HCT116 (cell line): Measurements from ENCODE around the gene RHBDD1. TPM values are rescaled to one million over a fixed set of nuclear protein-coding genes. Genes with fewer than 3 reads are reported as not detected.

Source experiments
- ATAC-seq: fragments of 200-7000 bp; cut with Tn5 transposase; 2 replicates; pipeline ENCODE4 v1.9.1; 2020; ENCODE audit warnings: mild to moderate bottlenecking, moderate library complexity
- BruUV-seq: library from RNA; stranded (reverse); fragments of 400-500 nt; replicated peaks from 2 replicates; lab custom pipeline; 2021; lab: Mats Ljungman, UMichigan
- CTCF ChIA-PET: fragments of 300-600 bp; sonication (Branson Sonifier 250); formaldehyde crosslinking; loops from one replicate; lab custom pipeline; 2021; ENCODE audit warnings: antibody characterized with exemption; lab: Charles Lee
- POLR2A ChIA-PET: fragments of 300-600, 350-600 bp; sonication (Branson Sonifier 250); formaldehyde crosslinking; loops from one replicate; lab custom pipeline; 2021; ENCODE audit warnings: antibody characterized with exemption; lab: Charles Lee
- RAD21 ChIA-PET, 2 experiments: fragments of 300-600 bp; sonication (Branson Sonifier 250); formaldehyde crosslinking; loops; one replicate each; lab custom pipeline; 2023; ENCODE audit warnings: low total read pairs in 2 of 2; ENCODE audit not compliant: uncharacterized antibody in 2 of 2, unreplicated experiment in 2 of 2, low non-redundant PET in 1 of 2; lab: Charles Lee
- DNase-seq: peaks from one replicate; pipeline ENCODE4 v3.0.0-alpha.2; 2010; ENCODE audit warnings: low read depth, low spot score
- H2AFZ ChIP-seq: fragments of 200-600 bp; shearing (Covaris generic), sonication (generic); 2 replicates; pipeline ENCODE4 v1.6.1; 2017; ENCODE audit warnings: low read depth, mixed run types, mixed read lengths, antibody characterized with exemption, low read length; ENCODE audit not compliant: poor library complexity, severe bottlenecking
- H3K27ac ChIP-seq: 2 replicates; pipeline ENCODE4 v1.5.1; 2012; ENCODE audit warnings: low read depth, low read length
- H3K27me3 ChIP-seq: fragments of 200-600 bp; sonication (generic); 2 replicates; pipeline ENCODE4 v1.6.1; 2016; ENCODE audit warnings: mixed run types, low read length, mixed read lengths; ENCODE audit not compliant: insufficient read depth
- H3K36me3 ChIP-seq, 2 experiments: fragments of 200-500 bp in 1 of 2; fragments of 200-600 bp in 1 of 2; sonication (Bioruptor generic) in 1 of 2; sonication (generic) in 1 of 2; 2 replicates each; pipeline versions ENCODE4 v1.5.1 to v1.6.1; 2014 to 2016; ENCODE audit warnings: low read length in 2 of 2, inconsistent platforms in 1 of 2, mixed read lengths in 1 of 2, mixed run types in 1 of 2; ENCODE audit not compliant: insufficient read depth in 2 of 2, control insufficient read depth in 1 of 2
- H3K4me1 ChIP-seq, 2 experiments: fragments of 200-600 bp in 1 of 2; sonication (generic) in 1 of 2; 2 replicates each; pipeline versions ENCODE4 v1.5.1 to v1.6.1; 2012 to 2017; ENCODE audit warnings: low read length in 2 of 2, inconsistent platforms in 1 of 2, mild to moderate bottlenecking in 1 of 2, mixed read lengths in 1 of 2, mixed run types in 1 of 2, moderate library complexity in 1 of 2; ENCODE audit not compliant: insufficient read depth in 2 of 2, control insufficient read depth in 1 of 2
- H3K4me2 ChIP-seq: fragments of 200-600 bp; sonication (generic); 2 replicates; pipeline ENCODE4 v1.6.1; 2017; ENCODE audit warnings: mixed run types, low read length, mixed read lengths
- H3K4me3 ChIP-seq, 2 experiments: fragments of 200-600 bp in 1 of 2; sonication (generic) in 1 of 2; replicated peaks in 1 of 2; 2 replicates each; pipeline ENCODE4 v1.5.1; 2011 to 2016; ENCODE audit warnings: low read length in 2 of 2, control low read depth in 1 of 2, low read depth in 1 of 2, mild to moderate bottlenecking in 1 of 2, mixed read lengths in 1 of 2, mixed run types in 1 of 2
- H3K79me2 ChIP-seq: fragments of 200-600 bp; sonication (generic); 2 replicates; pipeline ENCODE4 v1.6.1; 2017; ENCODE audit warnings: mild to moderate bottlenecking, mixed run types, low read length, moderate library complexity, mixed read lengths; ENCODE audit not compliant: insufficient read depth
- H3K9ac ChIP-seq: fragments of 200-600 bp; sonication (generic); 2 replicates; pipeline ENCODE4 v1.6.1; 2016; ENCODE audit warnings: low read length, mixed read lengths
- H3K9me2 ChIP-seq: fragments of 200-600 bp; sonication (generic), shearing (Covaris generic); 2 replicates; pipeline ENCODE4 v1.6.1; 2017; ENCODE audit warnings: mixed run types, mild to moderate bottlenecking, moderate library complexity; ENCODE audit not compliant: insufficient read depth
- H3K9me3 ChIP-seq, 2 experiments: fragments of 200-500 bp in 1 of 2; fragments of 200-600 bp in 1 of 2; sonication (Bioruptor generic) in 1 of 2; sonication (generic) in 1 of 2; 2 replicates each; pipeline ENCODE4 v1.6.1; 2014 to 2017; ENCODE audit warnings: low read length in 2 of 2, mixed read lengths in 2 of 2, inconsistent platforms in 1 of 2, low read depth in 1 of 2, mild to moderate bottlenecking in 1 of 2, mixed run types in 1 of 2, moderate library complexity in 1 of 2; ENCODE audit not compliant: control insufficient read depth in 1 of 2, insufficient read depth in 1 of 2
- H4K20me1 ChIP-seq: fragments of 200-600 bp; sonication (generic), shearing (Covaris generic); 2 replicates; pipeline ENCODE4 v1.6.1; 2017; ENCODE audit warnings: mixed run types, mild to moderate bottlenecking, moderate library complexity; ENCODE audit not compliant: insufficient read depth
- CBX3 ChIP-seq: IDR thresholded peaks from 2 replicates; pipeline ENCODE4 v1.6.1; 2012; ENCODE audit warnings: low read depth
- CEBPB ChIP-seq: IDR thresholded peaks from 2 replicates; pipeline ENCODE4 v1.6.1; 2012; ENCODE audit warnings: low read depth
- ELF1 ChIP-seq: IDR thresholded peaks from 2 replicates; pipeline ENCODE4 v1.6.1; 2012; ENCODE audit warnings: low read depth, borderline replicate concordance
- MAX ChIP-seq: IDR thresholded peaks from 2 replicates; pipeline ENCODE4 v1.6.1; 2012
- POLR2A ChIP-seq: IDR thresholded peaks from 2 replicates; pipeline ENCODE4 v1.7.0; 2011; ENCODE audit warnings: borderline replicate concordance; ENCODE audit not compliant: insufficient read depth, insufficient read length; ENCODE audit errors: extremely low read depth
- RAD21 ChIP-seq: IDR thresholded peaks from 2 replicates; pipeline ENCODE4 v1.6.1; 2012; ENCODE audit warnings: low read depth, mild to moderate bottlenecking
- SP1 ChIP-seq: IDR thresholded peaks from 2 replicates; pipeline ENCODE4 v1.6.1; 2012; ENCODE audit warnings: low read depth
- SRF ChIP-seq: IDR thresholded peaks from 2 replicates; pipeline ENCODE4 v1.6.1; 2012; ENCODE audit warnings: low read depth
- TCF7L2 ChIP-seq: IDR thresholded peaks from 2 replicates; pipeline ENCODE4 v1.7.0; 2011; ENCODE audit warnings: borderline replicate concordance, inconsistent platforms; ENCODE audit not compliant: insufficient read depth, insufficient read length; ENCODE audit errors: extremely low read depth
- YY1 ChIP-seq: IDR thresholded peaks from 2 replicates; pipeline ENCODE4 v1.6.1; 2011; ENCODE audit warnings: low read length, low read depth, moderate library complexity, mild to moderate bottlenecking; ENCODE audit not compliant: insufficient replicate concordance; ENCODE audit errors: extremely low read depth
- ZFX ChIP-seq: fragments of 450-650 bp; IDR thresholded peaks from 2 replicates; pipeline ENCODE4 v1.6.1; 2017
- intact Hi-C: fragments of 100-400 bp; cut with micrococcal nuclease; formaldehyde crosslinking; loops from 2 replicates; pipeline ENCODE4 v1.10.0; 2022
- total RNA-seq: library from RNA; stranded (reverse); gene quantifications from one replicate; pipeline ENCODE4 v1.2.1, GENCODE V29; 2021; ENCODE audit not compliant: unreplicated experiment
- TF ChIP-seq, protein P1 (sequence below): IDR thresholded peaks from 2 replicates; pipeline ENCODE4 v1.6.1; 2012; ENCODE audit warnings: low read depth

The RHBDD1 gene
- total RNA-seq, 1 experiment from 2014 or later, result 73.8 TPM

- no peak for DNase-seq
- no peak overlapping the region for H2AFZ ChIP-seq
Observed at GRCh38 chr2:226915846-226916360, 80.0 kb downstream of the RHBDD1 start.

More at GRCh38 chr2:226915846-226916360, 80.0 kb downstream of the RHBDD1 start:
- BruUV-seq, result no TSS peak
- Histone ChIP-seq H3K4me1 (no peaks in the 10 kb centered on the region), H3K27me3 (no peaks in the 10 kb centered on the region), H3K79me2 (no peaks in the 10 kb centered on the region; the same call in 1 of the 2 replicates), H3K27ac (no peak overlapping the region), H3K4me3 (no peak overlapping the region), H3K4me2 (no peak overlapping the region), H3K36me3 (no peaks in the 10 kb centered on the region; a peak in 1 of 4 replicates), H4K20me1 (no peaks in the 10 kb centered on the region), H3K9me2 (no peaks in the 10 kb centered on the region), H3K9me3 (no peaks in the 10 kb centered on the region), H3K9ac (no peak overlapping the region)
- no peak for ATAC-seq
- intact Hi-C loops, result no loop called here
- ChIA-PET POLR2A (no interaction called here), RAD21 (no interaction called here), CTCF (no interaction called here)
- TF ChIP-seq TCF7L2, result no peak
- no peak for TF ChIP-seq SRF
- TF ChIP-seq, protein P1, sequence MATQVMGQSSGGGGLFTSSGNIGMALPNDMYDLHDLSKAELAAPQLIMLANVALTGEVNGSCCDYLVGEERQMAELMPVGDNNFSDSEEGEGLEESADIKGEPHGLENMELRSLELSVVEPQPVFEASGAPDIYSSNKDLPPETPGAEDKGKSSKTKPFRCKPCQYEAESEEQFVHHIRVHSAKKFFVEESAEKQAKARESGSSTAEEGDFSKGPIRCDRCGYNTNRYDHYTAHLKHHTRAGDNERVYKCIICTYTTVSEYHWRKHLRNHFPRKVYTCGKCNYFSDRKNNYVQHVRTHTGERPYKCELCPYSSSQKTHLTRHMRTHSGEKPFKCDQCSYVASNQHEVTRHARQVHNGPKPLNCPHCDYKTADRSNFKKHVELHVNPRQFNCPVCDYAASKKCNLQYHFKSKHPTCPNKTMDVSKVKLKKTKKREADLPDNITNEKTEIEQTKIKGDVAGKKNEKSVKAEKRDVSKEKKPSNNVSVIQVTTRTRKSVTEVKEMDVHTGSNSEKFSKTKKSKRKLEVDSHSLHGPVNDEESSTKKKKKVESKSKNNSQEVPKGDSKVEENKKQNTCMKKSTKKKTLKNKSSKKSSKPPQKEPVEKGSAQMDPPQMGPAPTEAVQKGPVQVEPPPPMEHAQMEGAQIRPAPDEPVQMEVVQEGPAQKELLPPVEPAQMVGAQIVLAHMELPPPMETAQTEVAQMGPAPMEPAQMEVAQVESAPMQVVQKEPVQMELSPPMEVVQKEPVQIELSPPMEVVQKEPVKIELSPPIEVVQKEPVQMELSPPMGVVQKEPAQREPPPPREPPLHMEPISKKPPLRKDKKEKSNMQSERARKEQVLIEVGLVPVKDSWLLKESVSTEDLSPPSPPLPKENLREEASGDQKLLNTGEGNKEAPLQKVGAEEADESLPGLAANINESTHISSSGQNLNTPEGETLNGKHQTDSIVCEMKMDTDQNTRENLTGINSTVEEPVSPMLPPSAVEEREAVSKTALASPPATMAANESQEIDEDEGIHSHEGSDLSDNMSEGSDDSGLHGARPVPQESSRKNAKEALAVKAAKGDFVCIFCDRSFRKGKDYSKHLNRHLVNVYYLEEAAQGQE, result no peak
- TF ChIP-seq RAD21, result no peak
- TF ChIP-seq ELF1, result no peak
- TF ChIP-seq ZFX, result no peak
- no peak for TF ChIP-seq POLR2A
- no peak for TF ChIP-seq SP1
- TF ChIP-seq MAX, result no peak
- no peak for TF ChIP-seq CEBPB
- no peak for TF ChIP-seq YY1
- TF ChIP-seq CBX3, result no peak
